SHP77 (cell line): ENCODE data around the gene RPH3AL.

Source experiments
- DNase-seq, 2 experiments: peaks; one replicate each; lab custom pipeline; 2025; lab: John Stamatoyannopoulos, UW

RPH3AL gene

DNA sequence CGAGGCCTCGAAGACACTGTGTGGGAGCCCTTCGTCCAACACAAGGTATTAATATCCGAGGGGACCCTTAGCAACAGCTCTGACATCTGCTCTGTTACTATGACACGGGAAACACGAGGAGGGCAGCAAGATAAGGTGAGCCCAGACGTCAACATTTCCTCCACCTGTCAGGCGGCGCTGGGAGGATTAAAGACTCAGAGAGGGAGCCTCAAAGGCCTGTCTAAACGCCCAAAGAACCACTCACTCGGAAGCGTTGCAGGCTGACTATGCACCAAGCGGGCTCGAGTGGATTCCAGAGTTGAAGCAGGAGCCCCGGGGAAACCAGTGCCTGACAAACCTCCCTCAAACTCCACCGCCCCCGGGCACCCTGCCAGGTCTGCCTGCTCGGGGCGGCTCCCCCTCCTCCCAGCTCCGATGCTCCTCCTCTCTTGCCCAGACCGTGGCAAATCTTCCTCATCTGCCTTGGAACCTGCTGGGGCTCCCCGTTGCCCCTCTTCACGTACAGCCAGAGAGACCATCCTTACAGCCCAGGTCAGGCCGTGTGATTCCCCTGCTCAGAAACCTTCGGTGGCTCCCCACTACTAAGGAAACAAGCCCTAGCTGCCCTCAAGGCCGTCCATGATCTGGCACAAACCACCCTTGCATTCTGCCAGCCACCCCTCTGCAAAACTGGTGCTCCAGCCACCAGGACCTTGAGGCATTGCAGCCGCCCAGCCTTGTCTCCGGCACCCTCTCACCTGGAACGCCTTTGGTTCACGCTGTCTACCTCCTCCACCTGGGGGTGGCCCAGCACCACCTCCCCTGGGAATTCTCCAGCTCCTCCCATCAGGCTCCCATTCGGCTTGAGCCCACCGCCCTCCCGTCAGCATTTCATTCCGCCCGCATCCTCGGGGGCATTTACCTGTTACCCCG lies 16.2 kb downstream of the RPH3AL start:
- DNase-seq = peak; percentile 62 to 69

DNA sequence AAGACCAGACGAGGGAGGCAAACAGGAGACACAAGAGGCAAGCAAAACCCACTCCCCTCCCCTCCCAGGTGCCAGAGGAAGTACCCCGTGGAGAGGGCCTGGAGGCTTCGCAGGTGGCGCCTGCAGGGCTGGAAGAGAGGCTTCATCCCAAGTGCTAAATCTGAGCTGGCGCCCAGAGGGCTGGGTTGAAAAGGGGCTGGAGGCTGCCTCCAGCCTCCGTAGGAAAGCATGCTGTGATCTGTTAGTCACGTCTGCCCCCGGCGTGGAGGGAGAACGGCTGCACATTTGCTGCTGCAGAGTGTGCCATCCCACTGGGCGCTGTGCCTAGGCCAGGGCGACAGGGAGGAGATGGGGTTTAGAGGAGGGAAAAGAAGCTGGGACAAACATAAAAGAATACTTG lies 16.9 kb downstream of the RPH3AL start:
- DNase-seq = no peak

DNA sequence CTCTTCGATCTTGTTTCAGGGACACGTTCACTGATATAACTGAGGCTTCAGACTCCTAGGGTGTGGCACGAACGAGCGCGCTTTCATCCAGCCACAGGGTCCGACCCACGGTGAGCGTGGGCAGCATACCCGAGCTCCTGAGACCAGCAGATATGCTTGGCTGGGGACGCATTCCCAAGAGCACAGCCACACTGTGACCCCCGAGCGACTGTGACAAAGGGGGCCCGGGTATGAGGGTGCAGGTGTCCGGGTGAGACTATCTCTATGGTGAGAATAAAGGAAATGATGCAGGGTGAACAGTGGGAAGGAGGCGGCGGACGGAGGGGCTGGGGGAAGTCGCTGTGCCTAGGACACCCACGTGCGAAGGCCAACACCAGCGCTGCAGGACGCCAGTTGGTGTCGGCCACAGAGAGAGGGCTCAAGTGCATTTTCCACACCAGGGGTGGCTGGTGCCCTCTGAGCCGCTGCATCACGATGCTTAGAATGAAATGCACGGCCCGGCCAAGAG lies 17.6 kb downstream of the RPH3AL start:
- DNase-seq = no peak

DNA sequence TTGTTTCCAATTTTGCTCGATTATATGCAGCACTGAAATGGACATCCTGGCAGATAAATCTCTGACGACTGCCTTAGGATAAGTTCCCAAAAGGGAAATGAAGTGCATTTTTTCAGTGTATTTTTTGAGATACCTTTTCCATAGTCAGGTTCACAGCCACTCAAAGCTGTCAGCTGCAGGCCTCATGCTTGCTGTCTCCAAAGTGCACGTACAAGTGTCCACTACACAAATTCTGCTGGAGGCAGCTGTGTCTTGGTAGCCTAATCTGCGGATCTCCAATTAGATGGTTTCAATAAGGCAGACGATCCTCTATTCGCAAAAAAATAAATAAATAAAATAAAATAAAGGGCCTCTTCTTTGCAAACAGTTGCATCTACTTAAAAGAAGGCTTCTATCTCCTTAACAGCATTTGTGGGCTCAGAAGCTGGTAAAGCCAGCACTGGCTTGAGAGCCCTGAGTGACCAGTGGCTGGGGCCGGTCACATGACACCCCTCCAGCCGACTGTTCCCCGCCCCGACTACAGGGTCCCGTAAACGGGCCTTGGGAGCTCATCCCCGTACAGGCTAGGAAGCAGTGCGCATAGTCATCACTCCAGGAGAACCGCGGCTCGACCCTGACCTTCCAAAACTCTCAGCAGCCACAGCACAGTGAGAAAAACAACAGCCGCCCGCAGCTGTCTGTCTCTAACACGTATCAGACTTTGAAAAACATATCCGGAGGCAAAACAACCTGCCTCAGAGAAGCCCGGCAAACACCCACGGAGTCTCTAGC lies 18.8 kb downstream of the RPH3AL start:
- no peak for DNase-seq

DNA sequence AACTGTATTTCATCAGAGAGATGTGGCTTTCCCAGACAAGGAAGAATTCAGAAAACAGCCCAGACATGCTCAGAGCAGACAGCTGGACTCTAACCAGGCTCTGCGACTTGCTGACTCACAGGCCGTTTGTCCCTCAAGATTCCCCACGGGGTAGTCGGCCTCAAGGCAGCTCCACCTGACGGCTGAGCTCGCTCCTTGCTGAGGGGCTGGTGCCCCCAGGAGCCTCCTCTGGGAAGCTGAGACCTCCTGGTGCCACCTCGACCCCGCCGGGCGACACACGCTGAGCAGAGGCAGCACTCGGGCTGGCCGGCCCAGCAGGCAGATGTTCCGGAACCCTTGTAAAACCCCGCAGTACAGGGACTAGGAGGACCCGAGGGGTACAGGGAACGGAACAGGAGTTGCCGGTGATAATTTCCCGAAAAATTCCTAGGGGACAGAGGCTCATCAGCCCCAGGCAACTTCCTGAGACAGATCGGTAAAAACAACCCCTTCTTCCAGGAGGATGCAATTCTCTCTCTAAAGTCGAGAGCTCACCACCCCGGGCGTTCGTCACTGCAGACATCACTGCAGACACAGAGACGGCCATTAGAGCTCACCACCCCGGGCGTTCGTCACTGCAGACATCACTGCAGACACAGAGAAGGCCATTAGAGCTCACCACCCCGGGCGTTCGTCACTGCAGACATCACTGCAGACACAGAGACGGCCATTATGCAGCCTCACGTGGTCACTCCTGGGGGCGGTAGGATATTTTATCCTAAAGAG lies 19.9 kb downstream of the RPH3AL start:
- DNase-seq = no peak

DNA sequence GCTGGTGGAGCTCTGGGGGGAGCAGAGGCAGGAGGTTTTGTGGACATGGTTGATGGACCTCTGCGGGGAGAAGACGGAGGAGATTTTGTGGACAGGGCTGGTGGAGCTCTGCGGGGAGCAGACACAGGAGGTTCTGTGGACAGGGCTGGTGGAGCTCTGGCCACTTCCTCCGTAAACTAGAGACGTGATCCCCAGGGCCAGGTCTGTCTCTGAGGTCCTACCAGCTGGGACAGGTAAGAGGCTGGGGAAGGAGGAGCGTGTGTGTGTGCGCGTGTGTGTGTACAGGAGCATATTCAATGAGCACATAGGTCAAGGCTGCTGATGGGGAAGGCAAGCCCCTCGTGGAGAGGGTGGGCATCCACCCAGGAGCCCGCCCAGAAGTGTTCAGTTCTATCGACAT lies 20.6 kb downstream of the RPH3AL start:
- DNase-seq = no peak

DNA sequence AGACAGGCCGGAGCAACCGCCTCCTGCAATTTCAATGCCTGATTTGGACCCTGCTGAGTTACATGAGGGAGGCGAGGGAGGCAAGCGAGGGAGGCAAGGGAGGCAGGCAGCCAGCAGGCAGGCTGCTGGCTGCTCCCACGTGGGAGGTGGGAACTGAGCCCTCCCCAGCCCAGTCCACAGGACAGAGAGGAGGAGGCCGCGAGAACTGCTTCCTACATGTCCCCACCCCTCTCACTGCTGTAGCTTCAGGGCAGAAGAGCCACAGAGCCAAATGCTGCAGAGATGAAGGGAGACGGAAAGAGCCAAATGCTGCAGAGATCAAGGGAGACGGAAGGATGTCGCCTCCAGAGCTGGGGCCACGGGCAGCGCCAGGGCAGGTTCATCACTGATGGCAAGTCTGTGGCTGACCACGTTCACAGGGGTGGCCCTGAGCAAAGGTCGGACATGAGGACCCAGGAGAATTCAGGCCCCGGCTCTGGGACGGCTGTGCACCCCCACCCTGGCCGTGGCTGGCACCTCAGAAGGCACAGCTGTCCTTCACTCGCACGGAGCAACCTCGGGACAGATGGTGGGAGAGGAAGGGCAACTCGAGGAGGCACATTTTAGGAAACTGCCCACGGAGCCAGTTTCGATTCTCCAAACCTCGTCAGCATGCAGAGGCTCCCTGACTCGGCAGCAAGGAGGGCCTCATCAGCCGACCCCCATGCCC lies 21.5 kb downstream of the RPH3AL start:
- no peak for DNase-seq

DNA sequence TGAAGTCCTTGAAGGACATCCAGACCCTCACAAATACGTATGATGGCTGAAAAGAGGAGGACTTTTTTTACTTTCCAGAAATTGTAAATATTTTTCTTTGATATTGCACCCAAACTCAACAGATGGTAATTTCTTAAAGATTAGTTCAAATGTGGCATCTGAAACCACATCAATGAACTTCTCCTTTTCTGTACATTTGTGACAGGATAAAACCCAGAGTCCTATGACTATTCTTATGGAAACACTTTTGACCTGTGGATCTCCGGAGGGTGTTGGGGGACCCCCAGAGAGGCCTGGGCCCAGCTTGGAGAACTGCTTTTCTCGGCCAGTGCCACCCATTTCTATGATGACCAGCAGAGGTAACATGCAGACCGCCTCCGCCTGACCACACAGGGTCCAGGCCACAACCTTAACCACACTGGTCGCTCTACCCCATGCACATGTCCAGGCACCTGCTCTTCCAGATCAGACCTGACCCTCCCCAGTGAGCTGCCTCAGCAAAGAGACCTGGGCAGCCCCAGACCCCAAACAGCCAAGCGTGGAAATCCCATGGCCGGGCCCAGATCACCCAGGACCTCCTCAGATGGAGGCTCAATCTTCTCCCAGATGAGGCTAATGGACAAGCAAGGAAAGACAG lies 22.7 kb downstream of the RPH3AL start:
- no peak for DNase-seq

DNA sequence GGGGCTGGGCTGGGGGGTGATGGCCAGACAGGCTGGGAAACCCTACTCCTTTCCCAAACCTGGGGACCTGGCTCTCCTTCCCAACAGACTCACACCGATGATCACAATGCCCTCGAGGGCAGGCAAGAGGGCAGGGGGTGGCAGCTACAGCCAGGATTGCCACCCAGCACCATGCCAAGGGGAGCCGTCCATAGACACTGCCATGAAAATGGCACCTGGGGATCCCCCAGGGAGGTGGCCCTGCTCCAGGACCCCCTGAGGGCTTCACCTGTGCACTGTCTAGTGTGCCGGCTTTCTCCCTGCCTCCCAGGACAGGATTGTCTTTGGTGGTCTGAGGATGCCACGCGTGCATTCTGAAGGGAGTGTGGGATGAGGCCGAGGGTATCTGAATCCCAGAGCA lies 24.6 kb downstream of the RPH3AL start:
- no peak for DNase-seq

DNA sequence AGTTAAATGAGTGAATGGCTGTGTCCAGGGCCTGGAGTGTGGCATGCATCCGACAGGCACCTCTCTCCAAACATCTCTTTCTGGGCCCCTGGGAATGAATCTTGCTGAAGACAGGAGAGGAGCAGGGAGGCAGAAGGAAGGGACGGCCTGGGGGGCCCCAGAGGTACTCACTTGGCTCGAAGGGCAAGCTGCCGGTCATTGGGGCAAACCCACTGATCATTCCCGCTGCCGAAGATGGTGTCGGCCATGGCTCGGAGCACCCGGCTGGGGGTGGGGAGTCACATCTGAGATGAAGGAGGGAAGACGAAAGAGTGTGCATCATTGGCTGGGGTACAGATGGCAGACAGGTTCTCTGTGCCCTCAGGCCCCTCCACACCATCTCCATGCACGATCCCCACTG lies 25.3 kb downstream of the RPH3AL start:
- no peak for DNase-seq

DNA sequence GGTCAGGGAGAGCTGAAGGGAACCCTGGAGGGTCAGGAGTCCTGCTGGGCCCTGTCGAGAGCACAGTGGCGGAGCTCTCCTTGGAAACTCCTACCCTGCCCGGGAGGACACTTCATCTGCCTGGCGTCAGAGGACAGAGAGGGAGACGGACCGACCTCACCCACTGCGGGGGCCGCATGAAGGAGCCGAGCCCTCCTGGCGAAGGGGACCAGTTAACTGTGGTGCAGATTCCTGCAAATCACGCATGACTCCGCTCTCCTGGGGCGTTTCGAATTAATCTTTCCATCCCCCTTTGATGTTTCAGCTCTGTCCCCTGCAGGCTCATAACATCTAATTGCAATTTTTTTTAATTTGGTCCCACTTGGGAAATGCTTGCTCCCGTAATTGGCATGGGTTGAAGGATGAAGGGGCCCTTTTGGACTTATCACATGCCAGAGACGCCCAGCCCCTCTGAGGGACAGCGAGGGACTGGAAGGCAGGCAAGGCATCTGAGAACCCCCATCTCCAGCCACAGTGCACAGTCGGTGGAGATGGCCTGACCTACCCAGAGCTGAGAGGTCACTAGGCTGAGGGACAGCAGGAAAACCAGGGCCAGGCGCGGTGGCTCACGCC lies 26.5 kb downstream of the RPH3AL start:
- no peak for DNase-seq

DNA sequence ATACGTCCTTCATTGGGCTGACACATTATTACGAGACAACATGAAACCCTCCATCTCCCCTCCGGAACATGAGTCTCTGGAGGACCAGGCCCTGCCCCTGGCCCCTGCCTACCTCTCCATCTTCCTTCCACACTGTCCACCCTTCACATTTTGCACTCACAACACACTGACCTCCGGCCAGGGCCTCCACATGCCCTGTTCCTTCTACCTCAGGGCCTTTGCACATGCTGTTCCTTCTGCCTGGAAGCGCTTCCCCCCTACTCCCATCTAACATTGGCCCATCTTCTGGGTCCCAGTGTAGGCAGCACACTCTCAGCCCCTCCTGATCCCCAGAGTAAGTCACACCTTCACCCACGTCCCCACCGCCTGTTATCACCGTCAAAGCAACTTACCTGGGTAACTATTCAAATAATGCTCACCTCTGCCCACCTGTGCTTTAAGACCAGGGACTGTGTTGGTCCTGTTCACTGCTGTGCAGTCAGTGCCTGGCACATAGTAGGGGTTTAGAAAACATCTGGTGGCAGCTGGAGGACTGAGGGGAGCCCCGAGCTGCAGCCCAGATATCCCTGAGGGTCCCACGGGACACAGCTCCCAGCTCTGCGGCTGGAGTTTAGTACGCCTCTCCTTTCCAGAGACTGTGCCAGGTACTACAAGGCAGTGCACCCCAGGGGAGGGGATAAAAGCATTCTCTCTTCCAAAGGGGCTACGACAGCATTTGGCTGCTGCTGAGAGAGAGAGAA lies 27.2 kb downstream of the RPH3AL start:
- no peak for DNase-seq

DNA sequence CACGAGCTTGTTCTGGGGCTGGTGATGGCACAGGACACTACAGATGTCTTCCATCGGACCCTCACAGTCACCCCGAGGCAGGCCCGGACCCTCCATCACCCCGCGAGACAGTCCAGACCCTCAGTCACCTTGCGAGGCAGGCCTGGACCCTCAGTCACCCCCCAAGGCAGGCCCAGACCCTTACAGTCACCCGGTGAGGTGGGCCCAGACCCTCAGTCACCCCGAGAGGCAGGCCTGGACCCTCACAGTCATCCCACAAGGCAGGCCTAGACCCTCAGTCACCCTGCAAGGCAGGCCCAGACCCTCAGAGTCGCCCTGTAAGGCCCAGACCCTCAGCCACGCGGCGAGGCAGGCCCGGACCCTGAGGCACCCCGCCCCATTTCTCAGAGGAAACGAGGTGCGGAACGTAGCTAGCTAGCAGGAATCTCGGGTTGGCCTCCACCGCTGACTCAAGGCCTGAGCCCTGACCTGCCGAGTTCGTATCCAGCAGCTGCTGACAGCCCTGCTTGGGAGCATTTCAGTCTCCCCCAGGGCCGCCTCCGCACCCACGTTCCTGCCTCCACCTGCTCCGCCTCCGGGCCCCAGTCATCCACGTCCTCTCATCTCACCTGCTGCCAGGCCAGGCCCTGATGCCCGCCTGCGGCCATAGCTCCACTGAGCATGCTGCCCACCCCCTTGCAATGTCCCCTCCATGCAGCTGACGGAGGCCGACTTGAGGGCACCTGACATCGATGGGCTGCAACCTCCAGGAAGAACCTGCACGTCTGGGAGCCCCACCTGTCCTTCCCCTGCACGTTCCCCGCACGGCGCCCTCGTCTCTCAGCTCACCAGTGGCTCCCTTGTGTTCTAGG lies 28.7 kb downstream of the RPH3AL start:
- no peak for DNase-seq

DNA sequence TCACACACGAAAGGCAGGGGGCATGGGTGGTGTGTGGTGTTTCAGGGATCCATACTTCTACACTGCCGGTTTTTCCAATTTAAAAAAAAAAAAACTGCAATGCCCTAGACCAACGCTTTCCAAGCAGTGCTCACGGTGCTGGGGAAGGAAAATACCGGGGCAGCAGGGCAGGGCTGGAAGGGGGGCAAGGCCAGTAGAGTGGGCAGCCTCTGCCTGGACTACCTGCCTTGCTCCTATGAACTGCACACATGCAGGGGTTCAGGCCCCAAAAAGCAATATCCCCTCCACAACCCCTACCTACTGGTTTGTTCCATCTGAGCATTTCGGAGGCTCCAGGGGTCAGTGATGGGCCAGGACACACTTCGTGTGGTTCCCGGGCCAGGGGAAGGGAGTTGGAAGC lies 29.4 kb downstream of the RPH3AL start:
- no peak for DNase-seq

DNA sequence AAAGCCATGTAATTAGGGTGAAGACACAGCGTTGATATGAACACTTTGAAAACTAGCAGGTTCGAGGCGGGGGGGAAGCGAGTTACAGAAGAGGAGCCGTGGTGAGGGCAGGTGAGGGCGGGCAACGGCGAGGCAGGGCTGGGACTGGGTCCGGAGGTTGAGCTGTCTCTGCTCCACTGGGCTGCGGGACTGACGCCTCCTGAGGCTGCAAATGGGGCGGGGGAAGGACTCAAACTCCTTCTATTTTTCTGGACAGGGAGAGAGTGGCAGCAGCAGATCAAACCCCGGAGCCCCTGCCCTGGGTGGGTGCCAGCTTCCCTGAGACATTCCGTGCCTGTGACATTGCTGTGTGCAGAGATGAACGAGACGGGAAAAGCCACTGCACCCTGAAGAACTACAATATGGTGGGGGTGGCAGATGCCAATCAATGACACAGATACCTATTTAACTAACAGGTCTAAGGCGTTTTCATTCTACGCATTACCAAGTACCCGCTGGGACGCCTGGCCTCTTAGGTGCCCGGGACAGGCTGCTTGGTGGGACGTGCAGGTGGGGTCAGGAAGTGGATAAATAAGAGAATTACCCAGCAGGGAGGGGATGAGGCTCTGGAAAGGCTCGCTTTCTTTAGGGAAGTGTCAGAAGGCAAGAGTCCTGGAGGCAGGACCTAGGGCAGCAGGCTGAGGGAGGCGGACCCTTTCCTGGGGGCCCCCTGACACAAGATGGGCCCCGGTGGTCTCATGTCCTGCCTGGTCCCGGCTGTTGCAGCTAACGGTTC lies 30.4 kb downstream of the RPH3AL start:
- DNase-seq = no peak

DNA sequence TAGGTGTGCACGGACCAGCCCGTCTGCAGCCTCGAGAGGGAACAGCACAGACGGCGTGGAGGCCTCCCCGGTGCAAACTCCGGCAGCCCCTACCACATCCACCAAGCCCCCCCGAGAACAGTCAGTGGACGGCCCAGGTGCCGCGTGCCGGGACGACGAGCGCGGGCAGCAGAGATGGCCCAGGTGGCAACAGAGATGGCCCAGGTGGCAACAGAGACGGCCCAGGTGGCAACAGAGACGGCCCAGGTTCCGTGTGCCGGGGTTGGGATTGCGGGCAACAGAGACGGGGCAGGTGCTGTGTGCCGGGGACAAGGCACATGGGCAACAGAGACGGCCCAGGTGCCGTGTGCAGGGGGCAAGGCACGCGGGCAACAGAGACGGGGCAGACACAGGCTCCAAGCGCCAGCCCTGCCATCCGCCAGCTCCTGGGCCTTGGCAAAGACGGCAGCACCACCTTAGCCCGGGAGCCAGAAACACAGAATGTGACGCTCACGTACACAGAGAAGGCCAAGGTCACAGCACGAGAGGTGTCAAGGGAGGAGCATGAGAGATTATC lies 31.1 kb downstream of the RPH3AL start:
- DNase-seq = no peak

DNA sequence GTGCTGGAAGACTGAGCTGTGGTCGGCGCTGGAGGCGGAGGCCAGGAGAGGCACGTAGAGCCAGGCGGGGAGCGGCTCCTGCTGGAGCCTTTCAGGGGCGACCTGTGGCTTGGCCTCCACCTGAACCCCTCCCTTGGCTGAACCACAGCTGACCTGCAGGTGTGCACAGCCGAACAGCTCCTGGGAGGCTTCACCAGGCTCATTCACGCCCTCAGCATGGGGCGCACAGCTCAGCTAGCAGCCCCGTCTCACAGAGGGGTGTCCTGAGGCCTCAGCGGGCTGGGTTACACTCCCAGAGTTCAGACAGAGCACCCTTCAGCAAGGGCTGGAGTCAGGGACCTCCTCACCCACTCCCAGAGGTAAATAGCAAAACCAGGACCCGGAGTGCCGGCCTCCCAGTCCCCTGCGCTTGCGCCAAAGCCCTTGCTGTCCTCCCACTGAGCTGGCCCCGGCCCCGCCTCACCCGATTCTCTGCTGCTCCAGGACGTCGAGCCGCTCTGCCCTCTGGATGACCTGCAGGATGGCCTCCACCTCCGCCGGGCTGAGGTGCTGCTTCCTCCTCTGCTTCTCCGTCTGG lies 31.7 kb downstream of the RPH3AL start:
- no peak for DNase-seq

DNA sequence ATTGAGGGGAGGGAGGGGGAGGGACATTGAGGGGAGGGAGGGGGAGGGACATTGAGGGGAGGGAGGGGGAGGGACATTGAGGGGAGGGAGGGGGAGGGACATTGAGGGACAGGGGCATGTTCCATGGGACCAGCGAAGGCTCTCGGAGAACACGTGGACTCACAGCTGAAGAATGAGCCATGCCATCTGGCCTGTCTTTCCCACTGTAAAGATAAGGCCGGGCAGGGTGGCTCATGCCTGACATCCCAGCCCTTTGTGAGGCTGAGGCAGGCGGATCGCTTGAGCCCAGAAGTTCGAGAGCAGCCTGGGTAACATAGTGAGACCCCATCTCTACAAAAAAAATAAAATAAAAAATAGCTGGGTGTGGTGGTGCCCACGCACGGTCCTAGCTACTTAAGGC lies 32.5 kb downstream of the RPH3AL start:
- no peak for DNase-seq
